ENCODE data around the gene TP63. TPM values are rescaled to one million over a fixed set of nuclear protein-coding genes. Genes with fewer than 3 reads are reported as not detected.

The TP63 gene
- total RNA-seq, 1 experiment from 2014 or later: not detected

DNA sequence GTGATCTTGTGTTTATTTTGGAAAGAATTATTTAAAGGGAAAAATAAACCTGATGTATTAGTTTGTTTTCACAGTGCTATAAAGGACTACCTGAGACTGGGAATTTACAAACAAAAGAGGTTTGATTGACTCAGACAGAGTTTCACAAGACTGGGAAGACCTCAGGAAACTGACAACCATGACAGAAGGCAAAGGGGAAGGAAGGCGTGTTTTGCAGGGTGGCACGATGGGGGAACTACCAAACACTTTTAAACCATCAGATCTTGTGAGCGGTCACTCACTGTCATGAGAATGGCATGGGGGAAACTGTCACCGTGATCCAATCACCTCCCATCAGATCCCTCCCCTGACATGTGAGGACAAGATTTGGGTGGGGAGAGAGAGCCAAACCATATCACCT lies 87.0 kb downstream of the TP63 start:
- TF ChIP-seq, protein P1, sequence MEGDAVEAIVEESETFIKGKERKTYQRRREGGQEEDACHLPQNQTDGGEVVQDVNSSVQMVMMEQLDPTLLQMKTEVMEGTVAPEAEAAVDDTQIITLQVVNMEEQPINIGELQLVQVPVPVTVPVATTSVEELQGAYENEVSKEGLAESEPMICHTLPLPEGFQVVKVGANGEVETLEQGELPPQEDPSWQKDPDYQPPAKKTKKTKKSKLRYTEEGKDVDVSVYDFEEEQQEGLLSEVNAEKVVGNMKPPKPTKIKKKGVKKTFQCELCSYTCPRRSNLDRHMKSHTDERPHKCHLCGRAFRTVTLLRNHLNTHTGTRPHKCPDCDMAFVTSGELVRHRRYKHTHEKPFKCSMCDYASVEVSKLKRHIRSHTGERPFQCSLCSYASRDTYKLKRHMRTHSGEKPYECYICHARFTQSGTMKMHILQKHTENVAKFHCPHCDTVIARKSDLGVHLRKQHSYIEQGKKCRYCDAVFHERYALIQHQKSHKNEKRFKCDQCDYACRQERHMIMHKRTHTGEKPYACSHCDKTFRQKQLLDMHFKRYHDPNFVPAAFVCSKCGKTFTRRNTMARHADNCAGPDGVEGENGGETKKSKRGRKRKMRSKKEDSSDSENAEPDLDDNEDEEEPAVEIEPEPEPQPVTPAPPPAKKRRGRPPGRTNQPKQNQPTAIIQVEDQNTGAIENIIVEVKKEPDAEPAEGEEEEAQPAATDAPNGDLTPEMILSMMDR (conservative IDR thresholded peaks at IDR 0.05): no peak
- H2BK5ac ChIP-seq (ENCODE audit: insufficient read length, low read length): no peak overlapping the region
- H3T11ph ChIP-seq (ENCODE audit: low read length): no peak overlapping the region
- H2BK12ac ChIP-seq (ENCODE audit: insufficient read length, low read depth, low read length): no peak overlapping the region
- no peak overlapping the region for H3K23ac ChIP-seq (ENCODE audit: insufficient read length, low read depth, low read length)
- H4K5ac ChIP-seq (ENCODE audit: insufficient read length, low read depth, low read length): no peak overlapping the region
- no peak overlapping the region for H3K27ac ChIP-seq (ENCODE audit: insufficient read length, low read depth, low read length)
- no CpG with 5 or more reads among the region's 4 CpGs for WGBS (ENCODE audit: extremely low coverage, insufficient read length, low lambda C conversion rate)
- H3K27me3 ChIP-seq (ENCODE audit: insufficient read depth, low read length): no peaks in the 10 kb centered on the region
- H3K79me2 ChIP-seq (ENCODE audit: insufficient read depth, low read length): no peaks in the 10 kb centered on the region
- no peak overlapping the region for H2BK15ac ChIP-seq (ENCODE audit: low read depth, low read length)
- Mint-ChIP-seq H3K9me3 (no peaks in the 10 kb centered on the region), H3K27me3 (ENCODE audit: low read depth) (no peaks in the 10 kb centered on the region), H3K27ac (no peak overlapping the region; a peak in 1 of 7 replicates), H3K4me3 (no peak overlapping the region), H3K36me3 (ENCODE audit: insufficient read depth in 1 of 3, low read depth in 3 of 3) (no peaks in the 10 kb centered on the region), H3K4me1 (peaks cover 5% of the 10 kb centered on the region in 2 experiments)
- H3K4ac ChIP-seq (ENCODE audit: low read depth, low read length): no peak overlapping the region
- no peaks in the 10 kb centered on the region for H3K23me2 ChIP-seq (ENCODE audit: insufficient read length, low read depth, low read length, poor library complexity, severe bottlenecking)
- no peak overlapping the region for H2AFZ ChIP-seq (ENCODE audit: low read length)
- no peak overlapping the region for H4K91ac ChIP-seq (ENCODE audit: insufficient read length, low read depth, low read length)
- H3K14ac ChIP-seq (ENCODE audit: insufficient read depth, low read length): no peak overlapping the region
- no peaks in the 10 kb centered on the region for H3K4me1 ChIP-seq (ENCODE audit: insufficient read depth, low read length)
- H2BK120ac ChIP-seq (ENCODE audit: low read depth, low read length, poor library complexity, severe bottlenecking): no peak overlapping the region
- no peak overlapping the region for H2AK5ac ChIP-seq (ENCODE audit: insufficient read length, low read length)
- no peak overlapping the region for H4K8ac ChIP-seq (replicated peaks; ENCODE audit: insufficient read length, low read depth, low read length)
- H4K20me1 ChIP-seq (ENCODE audit: control insufficient read depth, insufficient read depth, insufficient read length): no peaks in the 10 kb centered on the region
- no peak overlapping the region for H2BK20ac ChIP-seq (ENCODE audit: low read depth, low read length, poor library complexity, severe bottlenecking)
- H3K56ac ChIP-seq (ENCODE audit: insufficient read length, low read depth, low read length): no peak overlapping the region
- no peak overlapping the region for H3K9ac ChIP-seq (ENCODE audit: extremely low read depth, insufficient read length, low read length)
- DNase-seq: no peak
- no peaks in the 10 kb centered on the region for H3K9me3 ChIP-seq (ENCODE audit: control insufficient read depth, low read depth, low read length)
- no peak overlapping the region for H3K4me2 ChIP-seq (ENCODE audit: insufficient read depth, insufficient read length, low read length)
- no peak overlapping the region for H3K18ac ChIP-seq (ENCODE audit: insufficient read length, low read depth, low read length)
- no peaks in the 10 kb centered on the region for H3K79me1 ChIP-seq (ENCODE audit: insufficient read depth, low read depth, low read length, poor library complexity, severe bottlenecking)

Data from H9 (cell line).